CD4-positive, alpha-beta T cell (primary cell): ENCODE results near the gene SPECC1. TPM values are rescaled to one million over a fixed set of nuclear protein-coding genes. Genes with fewer than 3 reads are reported as not detected.

Source experiments
- ATAC-seq: fragments of 200-7000 bp; cut with Tn5 transposase; one replicate; pipeline ENCODE4 v1.10.0; 2022; ENCODE audit warnings: mild to moderate bottlenecking; ENCODE audit not compliant: poor library complexity
- CTCF ChIA-PET: fragments of 350-600 bp; sonication (Branson Sonifier 250); formaldehyde crosslinking; loops from one replicate; lab custom pipeline; 2021; ENCODE audit warnings: antibody characterized with exemption, inconsistent platforms; lab: Charles Lee
- POLR2A ChIA-PET: fragments of 350-600 bp; sonication (Branson Sonifier 250); formaldehyde crosslinking; loops from one replicate; lab custom pipeline; 2021; ENCODE audit warnings: antibody characterized with exemption, inconsistent platforms; lab: Charles Lee
- DNase-seq, 14 experiments: peaks; one replicate each; pipeline ENCODE4 v3.0.0-alpha.2; 2013 to 2020; ENCODE audit warnings: mixed read lengths in 2 of 14
- H3K27ac ChIP-seq, 2 donors: one replicate each; pipeline versions ENCODE4 v1.5.1 to v1.7.0; 2013; ENCODE audit warnings: low read length in 2 of 2, low read depth in 1 of 2, mild to moderate bottlenecking in 1 of 2
- H3K27me3 ChIP-seq, 2 experiments: 1 replicate in 1 of 2; 2 replicates in 1 of 2; pipeline versions ENCODE4 v1.6.1 to v1.7.0; 2013; ENCODE audit warnings: low read length in 2 of 2, control low read depth in 1 of 2, mild to moderate bottlenecking in 1 of 2, moderate library complexity in 1 of 2; ENCODE audit not compliant: insufficient read depth in 2 of 2, control insufficient read depth in 1 of 2
- H3K36me3 ChIP-seq: one replicate; pipeline ENCODE4 v1.6.1; 2013; ENCODE audit warnings: low read length, control low read depth; ENCODE audit not compliant: insufficient read depth
- H3K4me1 ChIP-seq: one replicate; pipeline ENCODE4 v1.6.1; 2013; ENCODE audit warnings: low read length, control low read depth; ENCODE audit not compliant: insufficient read depth
- H3K4me3 ChIP-seq: one replicate; pipeline ENCODE4 v1.5.1; 2013; ENCODE audit warnings: mild to moderate bottlenecking, low read length, moderate library complexity
- H3K9me3 ChIP-seq, 2 experiments: 1 replicate in 1 of 2; 2 replicates in 1 of 2; pipeline versions ENCODE4 v1.6.1 to v1.7.0; 2013; ENCODE audit warnings: low read length in 2 of 2, mild to moderate bottlenecking in 2 of 2, control low read depth in 1 of 2, moderate library complexity in 1 of 2; ENCODE audit not compliant: control insufficient read depth in 1 of 2, insufficient read depth in 1 of 2
- H3K27ac Mint-ChIP-seq: one replicate; pipeline ENCODE4 v1.8.0; 2020; ENCODE audit warnings: mixed read lengths
- H3K27me3 Mint-ChIP-seq: one replicate; pipeline ENCODE4 v1.8.0; 2021; ENCODE audit warnings: mixed read lengths
- H3K36me3 Mint-ChIP-seq: one replicate; pipeline ENCODE4 v1.8.0; 2021; ENCODE audit warnings: low read depth, mixed read lengths
- H3K4me1 Mint-ChIP-seq: one replicate; pipeline ENCODE4 v1.8.0; 2021; ENCODE audit warnings: low read depth, mixed read lengths
- H3K4me3 Mint-ChIP-seq: one replicate; pipeline ENCODE4 v1.8.0; 2020; ENCODE audit warnings: mild to moderate bottlenecking, mixed read lengths
- H3K9me3 Mint-ChIP-seq: one replicate; pipeline ENCODE4 v1.8.0; 2020; ENCODE audit warnings: mixed read lengths
- intact Hi-C, 2 experiments: fragments of 100-400 bp; cut with DNase I in 1 of 2; cut with micrococcal nuclease in 1 of 2; formaldehyde crosslinking; loops; one replicate each; pipeline versions ENCODE4 v1.15.1 to v1.9.0; 2023 to 2025; cut with DNase I, micrococcal nuclease
- total RNA-seq, 174 experiments: library from RNA in 2 of 174; stranded (reverse) in 2 of 174; gene quantifications; one replicate each; pipeline ENCODE4 v1.2.3 and lab custom pipeline; 2021 to 2026
- TF ChIP-seq, protein P1 (sequence below): fragments of 200-600 bp; IDR thresholded peaks from one replicate; pipeline ENCODE4 v1.8.0; 2022; ENCODE audit warnings: antibody characterized with exemption, mild to moderate bottlenecking

SPECC1 gene
- total RNA-seq, 2 experiments from 2014 or later, result 4.3 to 4.4 TPM

DNA sequence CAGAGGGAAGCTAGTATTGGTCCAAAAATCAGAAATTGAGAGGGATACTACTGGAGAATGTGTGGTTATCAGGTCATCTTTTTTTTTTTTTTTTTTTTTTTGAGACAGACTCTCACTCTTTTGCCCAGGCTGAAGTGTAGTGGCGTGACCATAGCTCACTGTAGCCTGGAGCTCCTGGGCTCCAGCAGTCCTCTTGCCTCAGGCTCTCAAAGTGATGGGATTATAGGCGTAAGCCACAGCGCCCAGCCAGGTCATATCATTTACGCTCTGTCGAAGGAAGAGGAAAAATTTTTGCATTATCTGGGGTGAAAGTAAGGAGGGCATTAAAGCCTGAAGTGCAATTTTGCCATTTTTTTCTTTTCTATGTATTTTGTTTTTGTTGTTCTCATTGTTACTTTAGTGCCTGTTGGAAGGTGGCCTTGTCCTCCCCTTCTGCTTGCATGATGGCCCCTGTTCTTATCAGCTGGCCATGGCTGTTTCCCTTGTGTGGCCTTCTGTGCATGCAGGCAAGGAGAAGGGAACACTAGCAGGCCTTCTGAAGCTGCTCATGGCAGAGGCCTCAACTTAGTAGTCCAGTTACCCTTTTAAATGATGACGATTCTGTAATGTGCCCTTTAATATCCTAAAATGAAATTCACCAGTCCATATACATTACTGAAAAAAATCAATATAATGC lies 118.3 kb downstream of the SPECC1 start:
- Mint-ChIP-seq H3K4me3 (no peak overlapping the region), H3K4me1 (no peaks in the 10 kb centered on the region), H3K36me3 (no peaks in the 10 kb centered on the region), H3K27ac (no peak overlapping the region), H3K27me3 (peaks cover 4% of the 10 kb centered on the region), H3K9me3 (no peaks in the 10 kb centered on the region)
- intact Hi-C loops, result loop anchor here in 1 of 2 experiments (10.0 kb wide), 1 partner anchor 717 kb away; no protein-coding TSS in a partner anchor
- H3K4me3 ChIP-seq, result no peak overlapping the region
- ChIA-PET POLR2A (no interaction called here), CTCF (interaction anchor here (1.1 kb wide), 1 partner anchor 119 kb away, joined by 4 read pairs; the partner anchor contains the start of gene SPECC1)
- no peak for DNase-seq
- no peaks in the 10 kb centered on the region for H3K36me3 ChIP-seq
- no peaks in the 10 kb centered on the region for H3K27me3 ChIP-seq
- TF ChIP-seq, protein P1, sequence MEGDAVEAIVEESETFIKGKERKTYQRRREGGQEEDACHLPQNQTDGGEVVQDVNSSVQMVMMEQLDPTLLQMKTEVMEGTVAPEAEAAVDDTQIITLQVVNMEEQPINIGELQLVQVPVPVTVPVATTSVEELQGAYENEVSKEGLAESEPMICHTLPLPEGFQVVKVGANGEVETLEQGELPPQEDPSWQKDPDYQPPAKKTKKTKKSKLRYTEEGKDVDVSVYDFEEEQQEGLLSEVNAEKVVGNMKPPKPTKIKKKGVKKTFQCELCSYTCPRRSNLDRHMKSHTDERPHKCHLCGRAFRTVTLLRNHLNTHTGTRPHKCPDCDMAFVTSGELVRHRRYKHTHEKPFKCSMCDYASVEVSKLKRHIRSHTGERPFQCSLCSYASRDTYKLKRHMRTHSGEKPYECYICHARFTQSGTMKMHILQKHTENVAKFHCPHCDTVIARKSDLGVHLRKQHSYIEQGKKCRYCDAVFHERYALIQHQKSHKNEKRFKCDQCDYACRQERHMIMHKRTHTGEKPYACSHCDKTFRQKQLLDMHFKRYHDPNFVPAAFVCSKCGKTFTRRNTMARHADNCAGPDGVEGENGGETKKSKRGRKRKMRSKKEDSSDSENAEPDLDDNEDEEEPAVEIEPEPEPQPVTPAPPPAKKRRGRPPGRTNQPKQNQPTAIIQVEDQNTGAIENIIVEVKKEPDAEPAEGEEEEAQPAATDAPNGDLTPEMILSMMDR, result no peak
- ATAC-seq, result no peak
- H3K4me1 ChIP-seq, result no peaks in the 10 kb centered on the region
- peaks cover 0 to 5% of the 10 kb centered on the region in 2 experiments for H3K9me3 ChIP-seq
- H3K27ac ChIP-seq, result no peak overlapping the region

DNA sequence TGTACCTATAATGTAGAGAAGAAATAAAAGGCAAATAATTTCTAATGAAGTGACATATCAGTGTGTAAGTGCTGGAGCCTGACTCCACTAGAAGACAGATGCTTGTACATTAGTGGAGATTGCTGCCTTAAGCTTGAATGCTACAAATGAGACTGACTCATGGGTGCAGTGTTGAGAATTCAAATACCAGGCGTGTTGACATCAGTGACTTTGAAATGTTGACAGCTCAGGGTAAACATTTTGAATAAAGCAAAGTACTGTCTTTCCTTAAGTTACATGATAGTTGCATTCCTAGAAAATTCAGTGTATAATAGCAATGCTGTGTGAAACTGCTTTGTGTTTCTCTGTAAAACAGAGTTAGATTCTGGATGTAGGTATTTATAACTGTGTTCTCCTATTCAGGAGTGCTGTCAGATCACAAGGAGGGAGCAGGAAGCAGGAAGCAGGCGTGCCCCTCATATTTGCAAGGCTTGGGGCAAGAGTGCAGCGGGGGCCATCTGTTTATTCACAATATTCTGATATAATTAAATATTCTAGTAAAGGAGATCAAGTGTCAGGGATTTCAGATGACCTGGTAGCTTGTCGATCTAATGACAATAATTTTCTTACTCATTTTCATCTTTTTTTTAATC lies 119.0 kb downstream of the SPECC1 start:
- no peaks in the 10 kb centered on the region for H3K9me3 Mint-ChIP-seq
- intact Hi-C loops, result loop anchor here in 1 of 2 experiments (10.0 kb wide), 1 partner anchor 717 kb away; no protein-coding TSS in a partner anchor
- POLR2A ChIA-PET, result no interaction called here
- ATAC-seq (no peak), DNase-seq (no peak)
- TF ChIP-seq, protein P1, result no peak
- H3K4me3 ChIP-seq, result no peak overlapping the region
- H3K4me1 ChIP-seq, result no peaks in the 10 kb centered on the region
- H3K36me3 Mint-ChIP-seq, result no peaks in the 10 kb centered on the region
- no peak overlapping the region for H3K27ac ChIP-seq
- H3K9me3 ChIP-seq, result peaks cover 0 to 5% of the 10 kb centered on the region in 2 experiments
- H3K27me3 ChIP-seq, result no peaks in the 10 kb centered on the region
- H3K36me3 ChIP-seq, result no peaks in the 10 kb centered on the region
- H3K27me3 Mint-ChIP-seq, result peaks cover 4% of the 10 kb centered on the region
- no peaks in the 10 kb centered on the region for H3K4me1 Mint-ChIP-seq
- no peak overlapping the region for H3K4me3 Mint-ChIP-seq
- no peak overlapping the region for H3K27ac Mint-ChIP-seq
- CTCF ChIA-PET, result no interaction called here

GRCh38 chr17:20133517-20133916 lies 124.4 kb downstream of the SPECC1 start:
- Histone ChIP-seq H3K4me1 (no peaks in the 10 kb centered on the region), H3K27me3 (no peaks in the 10 kb centered on the region), H3K4me3 (no peak overlapping the region), H3K27ac (no peak overlapping the region), H3K36me3 (no peaks in the 10 kb centered on the region), H3K9me3 (peaks cover 0 to 5% of the 10 kb centered on the region in 2 experiments)
- TF ChIP-seq, protein P1, result no peak
- ATAC-seq (no peak), DNase-seq (no peak)
- Mint-ChIP-seq H3K27ac (no peak overlapping the region), H3K36me3 (no peaks in the 10 kb centered on the region), H3K4me3 (no peak overlapping the region), H3K4me1 (no peaks in the 10 kb centered on the region), H3K9me3 (no peaks in the 10 kb centered on the region), H3K27me3 (peaks cover 4% of the 10 kb centered on the region)
- intact Hi-C loops, result no loop called here
- ChIA-PET CTCF (no interaction called here), POLR2A (no interaction called here)
